Activated CD4-positive, alpha-beta T cell treated with anti-CD3 and anti-CD28 coated beads for 4 hours (primary cell): ENCODE data around the gene TSPAN9.

Experiments
- DNase-seq, 2 donors: peaks; one replicate each; pipeline ENCODE4 v3.0.0-alpha.2; 2020

TSPAN9 gene

DNA sequence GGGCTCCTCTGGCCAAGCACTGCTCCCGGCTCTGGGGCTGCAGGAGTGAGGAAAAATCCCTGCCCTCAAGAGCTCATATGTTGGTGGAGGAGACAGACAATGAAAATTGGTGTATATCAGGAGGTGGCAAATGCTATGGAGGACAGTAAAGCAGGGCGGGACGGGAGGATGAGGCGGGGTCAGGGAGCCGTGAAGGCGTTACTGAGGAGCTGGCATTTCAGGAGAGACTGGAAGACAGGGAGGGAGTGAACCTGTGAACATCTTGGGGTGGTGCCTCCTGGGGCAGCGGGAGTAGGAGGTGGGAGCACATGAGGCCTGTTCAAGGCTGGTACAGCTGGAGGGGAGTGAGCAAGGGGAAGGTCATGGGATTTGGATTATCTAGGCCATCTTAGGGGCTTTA is 26.6 kb downstream of the TSPAN9 start:
- DNase-seq: no peak

DNA sequence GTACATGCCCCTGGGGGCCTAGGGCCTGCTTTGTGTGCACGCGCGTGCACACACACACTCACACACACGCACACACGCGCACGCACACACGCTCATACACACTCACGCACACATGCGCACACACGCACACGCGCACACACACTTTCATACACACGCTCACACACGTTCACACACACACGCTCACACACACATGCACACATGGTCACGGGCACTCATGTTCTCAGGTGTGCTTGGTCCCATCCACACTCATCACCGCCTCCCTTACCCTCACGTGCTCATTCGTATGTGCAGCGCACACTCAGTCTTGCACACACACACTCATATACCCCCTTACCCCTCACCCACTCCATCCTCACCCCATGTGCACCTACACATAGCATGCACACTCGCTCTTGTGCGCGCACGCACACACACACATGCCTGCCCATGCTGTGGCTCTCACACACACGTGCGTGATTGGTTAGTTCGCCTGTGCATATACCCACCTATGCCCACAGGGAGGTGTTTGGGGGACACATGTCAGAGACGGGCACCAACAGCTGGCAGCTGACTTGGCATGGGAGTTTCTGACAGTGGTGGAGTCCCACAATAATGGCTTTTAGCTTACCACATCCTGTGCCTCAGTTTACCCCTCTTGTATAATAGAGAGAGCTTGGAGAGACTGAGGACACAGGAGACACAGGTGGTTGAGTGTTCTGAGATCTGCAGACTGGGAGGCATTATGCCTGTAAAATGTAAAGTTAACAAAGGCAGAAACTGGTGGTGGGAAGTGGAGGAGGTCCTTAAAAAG is 28.7 kb downstream of the TSPAN9 start:
- no peak for DNase-seq

DNA sequence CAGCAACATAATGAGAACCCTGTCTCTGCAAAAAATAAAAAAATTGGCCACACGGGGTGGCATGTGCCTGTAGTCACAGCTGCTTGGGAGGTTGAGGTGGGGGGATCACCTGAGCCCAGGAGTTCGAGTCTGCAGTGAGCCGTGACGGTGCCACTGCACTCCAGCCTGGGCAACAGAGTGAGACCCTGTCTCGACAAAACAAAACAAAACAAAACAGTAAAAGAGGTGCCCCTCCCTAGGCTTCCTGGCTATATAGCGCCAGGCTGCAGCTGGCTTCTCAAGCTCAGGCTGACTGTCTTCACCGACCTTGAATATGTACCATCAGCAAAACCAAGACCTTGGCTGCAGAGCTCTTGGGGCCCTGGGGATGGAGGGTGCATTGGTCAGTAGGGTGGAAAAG is 29.4 kb downstream of the TSPAN9 start:
- no peak for DNase-seq

DNA sequence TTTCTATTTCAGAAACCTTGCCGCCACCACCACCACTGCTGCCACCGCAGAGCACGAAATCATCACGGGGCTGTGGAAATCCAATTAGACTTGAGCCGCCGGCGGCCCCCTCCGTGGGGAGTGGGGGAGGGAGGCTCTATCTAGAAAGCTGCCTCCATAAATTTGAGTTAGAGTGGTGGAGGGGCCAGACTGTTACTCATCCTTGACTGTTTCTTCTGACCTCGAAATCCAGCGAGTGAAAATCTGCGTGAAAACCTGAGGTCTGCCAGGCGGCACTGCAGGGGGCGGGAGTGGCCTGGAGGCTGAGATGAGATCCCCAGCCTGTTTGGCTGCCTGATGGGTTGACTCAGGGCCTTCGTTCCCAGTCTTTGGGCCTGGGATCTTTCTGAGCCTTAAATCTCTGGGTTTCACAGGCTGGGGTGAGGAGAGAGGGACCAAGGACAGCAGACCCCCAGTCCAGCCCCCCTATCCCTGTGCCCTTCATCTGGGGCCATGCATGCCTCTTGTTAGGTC is 29.9 kb downstream of the TSPAN9 start:
- DNase-seq: no peak

DNA sequence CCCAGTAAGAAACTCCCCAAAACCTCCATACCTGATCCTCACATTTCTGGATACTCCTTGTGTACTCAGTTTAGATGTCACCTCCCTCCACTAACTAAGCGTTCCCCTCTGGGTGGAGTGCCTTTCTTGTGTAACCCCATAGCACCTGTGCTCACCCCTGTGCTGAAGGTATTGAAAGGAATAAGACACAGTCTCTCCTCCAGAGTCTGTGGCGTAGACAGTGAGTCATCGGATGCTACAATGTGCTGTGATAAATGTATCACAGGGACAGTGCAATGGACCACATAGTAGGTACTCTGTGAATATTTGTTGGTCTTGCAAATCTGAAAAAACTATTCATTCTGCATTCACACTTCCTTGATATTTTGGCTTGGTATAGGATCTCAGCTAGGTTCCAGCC is 30.8 kb downstream of the TSPAN9 start:
- no peak for DNase-seq

DNA sequence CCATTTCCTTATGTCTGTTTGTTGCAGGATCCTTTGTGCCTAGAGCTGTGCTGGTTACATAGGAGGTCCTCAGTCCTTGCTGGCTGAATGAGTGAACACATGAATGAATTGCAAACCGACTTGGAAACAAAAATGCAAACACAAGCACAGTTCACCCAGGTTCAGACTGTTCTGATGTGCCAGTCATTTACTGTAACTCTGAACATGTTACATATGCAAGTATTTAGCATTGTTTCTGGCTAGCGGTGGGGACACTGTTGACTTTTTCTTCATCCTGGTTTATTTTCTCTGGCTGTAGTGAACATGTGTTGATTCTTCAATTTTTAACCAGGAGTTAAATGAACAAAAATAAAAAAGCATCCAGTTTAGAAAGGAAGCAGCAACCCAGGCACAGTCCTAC is 33.4 kb downstream of the TSPAN9 start:
- no peak for DNase-seq

DNA sequence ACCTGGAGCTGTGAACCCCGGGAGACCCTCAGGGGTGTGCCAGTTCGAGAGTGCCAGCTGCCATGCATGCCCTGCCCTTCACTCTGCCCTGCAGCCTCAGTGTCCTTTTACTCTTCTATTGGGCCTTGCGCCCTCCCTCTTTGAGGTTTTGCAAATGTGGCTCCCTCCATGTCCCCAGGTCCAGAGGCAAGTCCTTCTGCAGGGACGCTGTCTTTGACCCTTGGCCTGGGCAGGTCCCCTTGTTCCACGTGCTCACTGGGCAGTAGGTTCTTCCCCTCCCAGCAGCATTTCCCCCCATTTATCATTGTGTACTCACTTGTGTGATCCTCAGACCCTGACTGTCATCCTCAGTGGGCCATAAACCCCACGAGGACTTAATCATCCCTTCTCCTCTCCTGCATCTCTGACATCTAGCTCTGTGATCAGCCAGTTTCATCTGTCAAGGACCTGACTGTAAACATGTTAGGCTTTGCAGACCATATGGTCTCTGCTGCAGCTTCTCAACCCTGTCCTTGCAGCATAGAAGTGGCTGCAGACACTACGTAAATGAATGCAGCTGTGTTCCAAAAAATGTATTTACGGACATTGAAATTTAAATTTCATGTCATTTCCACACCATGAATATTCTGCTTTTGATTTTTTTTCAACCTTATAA is 36.6 kb downstream of the TSPAN9 start:
- DNase-seq: no peak

DNA sequence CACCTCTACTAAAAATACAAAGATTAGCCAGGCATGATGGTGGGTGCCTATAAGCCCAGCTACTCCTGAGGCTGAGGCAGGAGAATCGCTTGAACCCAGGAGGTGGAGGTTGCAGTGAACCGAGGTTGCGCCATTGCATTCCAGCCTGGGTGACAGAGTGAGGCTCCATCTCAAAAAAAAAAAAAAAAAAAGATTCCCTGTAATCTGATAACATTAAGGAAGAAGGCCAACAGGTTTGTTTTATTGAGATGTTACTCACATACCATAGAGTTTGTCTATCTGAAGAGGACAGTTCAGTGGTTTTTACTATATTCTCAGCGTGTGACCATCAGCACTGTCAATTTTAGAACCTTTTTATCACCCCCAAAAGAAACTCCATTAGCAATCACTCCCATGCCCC is 37.5 kb downstream of the TSPAN9 start:
- no peak for DNase-seq

DNA sequence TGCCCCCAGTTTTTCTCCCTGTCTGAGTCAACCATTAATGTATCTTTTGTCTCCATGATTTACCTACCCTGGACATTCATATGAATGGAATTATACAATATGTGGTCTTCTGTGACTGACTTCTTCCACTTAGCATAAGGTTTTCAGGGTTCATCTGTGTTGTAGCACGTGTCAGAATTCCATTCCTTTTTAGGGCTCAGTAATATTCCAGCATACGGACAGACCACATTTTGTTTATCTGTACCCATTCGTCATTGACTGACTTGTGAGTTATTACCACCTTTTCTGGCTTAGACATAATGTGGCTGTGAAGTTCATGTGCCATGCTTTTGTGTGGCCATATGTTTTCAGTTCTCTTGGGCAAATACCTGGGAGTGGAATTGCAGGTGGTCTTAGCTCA is 37.9 kb downstream of the TSPAN9 start:
- DNase-seq: no peak

DNA sequence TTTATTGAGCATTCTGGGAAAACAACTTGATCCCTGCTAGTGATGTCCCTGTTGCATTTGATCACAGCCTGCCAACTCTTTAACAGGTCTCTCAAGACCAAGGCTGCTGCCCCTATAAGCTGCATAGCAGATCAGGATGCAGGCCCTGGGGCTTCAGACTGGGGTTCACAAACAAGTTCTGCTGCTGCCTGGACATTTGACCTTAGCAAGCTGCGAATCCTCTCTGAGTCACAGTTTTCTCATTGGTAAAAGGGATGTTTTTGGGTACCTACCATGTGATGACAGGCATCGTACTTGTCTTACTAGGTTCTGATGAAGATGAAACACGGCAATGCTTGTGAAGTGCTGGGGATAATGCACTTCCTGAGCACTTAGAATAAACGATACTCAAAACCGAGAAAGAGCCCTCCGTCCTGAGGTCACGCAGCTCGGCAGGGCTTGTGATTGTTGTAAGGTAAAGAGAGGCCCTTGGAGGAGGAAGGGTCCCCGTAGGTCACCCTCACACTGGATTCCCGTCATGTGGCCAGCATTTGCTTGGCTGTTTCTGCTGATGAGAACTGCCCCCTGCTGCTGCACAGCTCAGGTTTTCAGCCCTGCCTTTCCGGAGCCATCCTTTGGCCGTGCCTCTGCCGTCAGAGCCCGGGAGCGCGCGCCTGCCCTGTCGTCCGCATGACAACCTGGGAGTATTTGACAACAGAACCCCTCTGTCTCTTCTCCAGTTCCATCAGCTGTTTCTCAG is 39.1 kb downstream of the TSPAN9 start:
- no peak for DNase-seq

DNA sequence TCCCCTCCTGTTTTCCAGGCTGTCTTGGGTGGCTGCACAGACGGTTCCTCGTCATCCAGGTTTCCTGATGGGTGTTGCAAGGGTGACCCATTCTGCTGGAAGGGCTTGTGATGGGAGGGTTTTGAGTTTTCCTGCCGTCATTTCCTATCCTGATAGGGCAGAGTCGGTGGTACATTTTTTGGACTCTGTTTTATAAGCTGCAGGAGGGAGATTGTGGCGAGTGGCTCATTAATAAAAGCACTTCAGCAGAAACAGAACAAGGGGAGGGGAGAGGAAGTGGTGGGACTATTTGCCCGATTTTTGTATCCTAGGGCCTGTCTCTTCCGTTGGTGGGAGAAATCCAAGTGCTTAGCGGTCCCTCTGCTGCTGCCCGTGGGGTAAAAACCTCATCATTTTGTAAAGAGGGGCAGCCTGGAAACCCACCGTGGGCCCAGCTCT is 40.0 kb downstream of the TSPAN9 start:
- DNase-seq: no peak

DNA sequence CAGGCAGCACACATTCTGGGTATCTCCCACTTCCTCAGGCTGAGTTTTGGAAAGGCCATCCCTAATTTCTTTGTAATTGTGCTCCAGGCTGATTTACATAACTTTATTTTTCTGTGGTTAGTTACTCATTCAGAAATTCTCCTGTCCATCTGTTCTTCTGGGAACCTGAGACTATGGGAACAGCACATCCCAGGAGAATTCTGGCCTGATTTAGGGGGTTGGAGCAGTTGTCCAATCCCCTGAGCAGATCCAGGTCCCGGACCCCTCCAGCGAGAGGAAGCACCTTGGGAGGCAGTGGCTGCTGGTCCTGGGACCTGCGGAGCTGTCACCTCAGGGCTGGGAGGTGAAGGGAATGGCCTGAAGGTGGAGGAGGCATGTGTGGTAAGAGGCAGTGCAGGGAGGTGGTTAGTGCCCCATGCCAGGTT is 40.4 kb downstream of the TSPAN9 start:
- DNase-seq: no peak

DNA sequence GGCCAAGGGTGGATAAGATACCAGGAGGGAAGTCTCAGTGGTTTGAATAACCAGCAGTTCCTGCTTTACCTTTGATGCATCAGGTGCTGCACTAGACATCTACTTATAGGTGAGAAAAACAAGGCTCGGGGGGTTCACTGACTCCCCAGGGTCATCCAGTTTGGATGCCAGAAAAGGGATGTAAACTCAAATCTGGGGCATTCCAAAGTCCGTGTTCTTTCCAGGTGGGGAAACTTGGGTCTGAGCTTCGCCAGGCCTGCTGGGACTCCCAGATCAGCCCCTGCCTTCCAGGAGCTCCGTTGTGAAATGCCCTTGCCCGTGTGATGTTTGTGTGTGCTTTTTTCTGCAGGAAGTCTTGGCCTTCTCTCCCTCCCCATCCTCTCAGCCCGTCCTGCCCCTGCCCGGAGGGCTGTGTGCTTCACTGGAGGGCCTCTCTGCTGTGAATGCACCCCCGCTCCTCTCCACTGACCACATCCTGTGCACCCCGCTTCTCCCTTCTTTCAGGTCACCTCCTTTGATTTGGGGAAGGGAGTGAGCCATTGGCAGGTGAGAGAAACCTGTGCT is 42.1 kb downstream of the TSPAN9 start:
- DNase-seq: no peak

DNA sequence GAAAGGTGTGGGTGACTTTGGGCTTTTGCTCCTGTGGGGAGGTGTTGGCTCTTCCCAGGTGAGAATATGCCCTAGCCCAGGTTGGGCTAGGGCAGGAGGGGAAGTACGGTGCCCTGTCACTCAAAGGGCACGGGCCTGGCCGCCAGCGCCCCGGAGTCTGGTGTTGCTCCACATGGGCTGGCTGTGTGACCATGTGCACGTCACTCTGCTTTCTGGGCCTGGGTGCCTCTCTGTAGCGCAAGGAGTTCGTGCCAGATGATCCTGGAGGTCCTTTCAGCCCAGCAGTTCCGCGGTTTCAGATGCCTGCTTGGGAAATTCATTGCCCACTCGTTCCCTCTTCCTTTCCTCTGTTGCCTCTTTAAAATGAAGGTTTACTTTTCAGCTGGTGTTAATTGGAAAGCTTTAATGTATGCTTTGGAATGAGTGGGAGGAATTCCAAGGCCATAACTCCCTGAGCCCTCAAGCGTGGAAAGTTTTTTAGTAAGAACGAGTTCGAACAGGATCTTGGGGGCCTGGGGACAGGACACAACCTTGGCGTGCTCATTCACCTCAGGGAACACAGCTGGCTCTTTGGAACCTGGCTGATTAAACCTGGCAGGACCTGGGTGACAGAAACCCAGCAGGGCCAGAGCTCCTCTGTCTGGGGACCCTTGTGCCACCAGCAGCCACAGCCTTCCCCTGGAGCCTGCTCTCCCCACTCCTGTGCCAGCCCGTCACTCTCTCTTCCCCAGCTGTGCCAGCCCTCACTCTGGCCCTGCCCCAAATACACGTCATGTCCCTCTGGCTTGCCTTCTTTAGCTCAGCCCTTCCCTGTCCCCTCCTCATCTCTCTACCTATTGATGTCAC is 42.8 kb downstream of the TSPAN9 start:
- DNase-seq: no peak

DNA sequence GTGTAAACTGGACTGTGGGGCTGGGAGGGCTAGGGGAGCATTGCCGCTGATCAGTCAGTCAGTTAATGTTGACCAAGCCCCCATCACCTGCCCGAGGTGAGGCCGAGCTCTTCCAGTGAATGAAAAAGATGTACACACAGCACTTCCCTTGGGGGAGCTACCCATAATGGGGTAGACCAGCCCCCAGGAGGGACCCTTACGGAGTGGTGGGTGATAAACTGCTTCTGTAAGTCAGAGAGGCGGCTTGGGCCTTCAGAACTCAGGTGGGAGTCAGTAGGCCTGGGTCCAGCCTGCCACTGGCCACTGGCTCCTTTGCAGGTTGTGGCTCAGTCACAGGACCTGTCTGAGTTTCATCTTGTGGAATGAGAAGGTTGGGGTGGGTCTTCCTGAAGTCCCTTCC is 43.5 kb downstream of the TSPAN9 start:
- DNase-seq: no peak

DNA sequence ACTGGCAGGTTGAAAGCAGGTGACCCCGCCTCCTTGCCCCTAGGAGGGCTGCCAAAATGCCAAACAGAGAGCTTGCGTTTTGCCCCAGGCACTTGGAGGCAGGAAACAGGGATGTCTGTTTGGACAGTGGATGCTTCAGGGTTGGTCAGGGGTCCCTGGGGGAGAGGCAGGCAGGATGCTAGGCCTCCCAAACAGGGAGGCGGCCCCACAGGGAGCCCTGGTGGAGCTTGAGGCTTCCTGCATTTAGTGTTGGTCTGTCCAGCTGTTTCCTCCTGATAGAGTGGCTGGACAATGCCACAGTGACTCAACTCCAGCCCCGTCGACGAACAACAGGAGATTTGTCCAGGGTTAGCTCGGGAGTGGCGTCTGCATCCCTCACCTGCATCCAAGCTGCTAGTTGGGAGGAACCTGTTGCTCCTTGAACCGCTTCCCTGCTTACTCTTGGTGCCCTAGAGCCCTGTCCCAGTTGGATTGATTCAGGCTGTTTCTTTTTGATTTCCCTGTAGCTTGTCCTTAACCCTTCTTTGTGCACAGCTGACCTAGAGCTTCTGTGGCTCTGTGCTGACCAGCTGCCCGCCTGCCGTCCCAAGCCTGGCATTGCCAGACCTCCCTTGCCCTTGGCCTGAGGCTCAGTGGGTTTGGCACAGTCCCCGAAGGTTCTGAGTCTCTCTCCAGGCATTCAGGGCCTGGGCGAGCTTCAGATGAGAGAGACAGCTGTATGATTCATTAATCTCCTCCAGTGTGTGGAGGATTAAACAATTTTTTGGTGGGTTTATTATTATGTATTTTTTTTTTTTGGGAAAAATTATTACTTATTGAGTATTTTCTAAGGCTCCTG is 45.9 kb downstream of the TSPAN9 start:
- no peak for DNase-seq

DNA sequence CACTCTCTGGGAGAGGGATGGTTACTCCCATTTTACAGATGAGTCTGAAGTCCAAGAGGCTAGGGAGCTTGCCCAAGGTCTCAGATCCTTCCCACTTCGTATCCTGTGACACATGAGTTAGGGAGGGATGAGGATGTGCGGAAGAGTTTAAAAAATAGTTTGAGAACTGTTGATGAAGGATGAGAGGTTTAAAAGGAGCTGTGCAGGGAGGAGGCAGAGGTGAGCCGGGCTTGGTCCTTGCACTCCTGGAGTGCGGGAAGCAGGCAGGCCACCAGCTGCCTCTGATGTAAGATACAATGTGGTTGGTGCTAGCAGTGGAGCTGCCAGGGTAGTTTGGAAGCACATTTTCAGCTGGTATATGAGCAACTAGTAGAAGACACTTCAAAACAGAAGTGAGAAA is 46.5 kb downstream of the TSPAN9 start:
- DNase-seq: no peak

DNA sequence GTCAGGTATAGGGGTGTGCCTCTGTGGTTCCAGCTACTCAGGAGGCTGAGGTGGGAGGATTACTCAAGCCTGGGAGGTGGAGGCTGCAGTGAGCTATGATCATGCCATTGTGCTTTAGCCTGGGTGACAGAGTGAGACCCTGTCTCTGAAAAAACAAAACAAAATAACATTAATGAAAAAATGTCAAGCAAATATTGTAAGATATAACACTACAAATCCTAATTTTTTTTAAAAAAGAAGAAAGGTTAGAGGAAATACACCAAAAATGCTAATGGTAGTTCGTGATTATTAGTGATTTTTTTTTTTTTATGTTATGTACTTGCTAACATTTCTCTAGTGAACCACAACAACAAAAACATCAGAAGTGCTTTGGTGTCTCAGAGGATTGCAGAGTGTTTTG is 47.7 kb downstream of the TSPAN9 start:
- no peak for DNase-seq

DNA sequence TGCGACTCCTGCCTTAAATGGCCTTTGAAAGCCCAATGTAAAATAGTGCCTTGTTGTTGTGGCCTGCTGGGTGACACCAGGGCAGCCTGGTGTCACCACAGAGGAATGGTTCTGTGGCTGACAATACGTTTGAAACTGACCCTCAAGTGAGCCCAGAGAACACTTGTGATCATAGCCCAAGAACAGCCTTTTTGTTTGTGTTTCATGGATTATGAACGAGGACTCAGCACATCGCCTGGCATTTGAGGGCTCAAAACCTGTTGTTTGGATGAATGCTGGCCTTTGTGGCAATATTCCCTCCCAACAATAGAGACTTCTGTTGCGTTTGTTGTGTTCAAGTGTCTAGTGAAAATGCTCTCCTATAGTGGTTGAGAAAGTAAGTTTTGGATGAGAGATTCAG is 48.5 kb downstream of the TSPAN9 start:
- DNase-seq: no peak

DNA sequence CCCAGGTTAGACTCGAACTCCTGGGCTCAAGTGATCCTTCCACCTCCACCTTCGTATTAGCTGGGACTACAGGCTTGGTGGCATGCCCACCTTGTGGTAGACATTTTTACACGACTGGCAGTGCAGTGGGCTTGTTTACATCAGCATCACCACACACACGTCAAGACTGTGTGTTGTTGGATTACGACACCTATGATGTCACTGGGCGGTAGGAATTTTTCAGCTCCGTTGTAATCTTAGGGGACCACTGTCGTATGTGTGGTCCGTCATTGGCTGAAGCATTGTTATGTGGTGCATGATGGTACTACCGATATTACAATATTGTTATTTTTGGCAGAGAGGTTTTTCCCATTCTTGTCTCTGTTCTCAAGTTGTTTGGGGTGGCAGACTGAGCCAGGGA is 50.7 kb downstream of the TSPAN9 start:
- no peak for DNase-seq

DNA sequence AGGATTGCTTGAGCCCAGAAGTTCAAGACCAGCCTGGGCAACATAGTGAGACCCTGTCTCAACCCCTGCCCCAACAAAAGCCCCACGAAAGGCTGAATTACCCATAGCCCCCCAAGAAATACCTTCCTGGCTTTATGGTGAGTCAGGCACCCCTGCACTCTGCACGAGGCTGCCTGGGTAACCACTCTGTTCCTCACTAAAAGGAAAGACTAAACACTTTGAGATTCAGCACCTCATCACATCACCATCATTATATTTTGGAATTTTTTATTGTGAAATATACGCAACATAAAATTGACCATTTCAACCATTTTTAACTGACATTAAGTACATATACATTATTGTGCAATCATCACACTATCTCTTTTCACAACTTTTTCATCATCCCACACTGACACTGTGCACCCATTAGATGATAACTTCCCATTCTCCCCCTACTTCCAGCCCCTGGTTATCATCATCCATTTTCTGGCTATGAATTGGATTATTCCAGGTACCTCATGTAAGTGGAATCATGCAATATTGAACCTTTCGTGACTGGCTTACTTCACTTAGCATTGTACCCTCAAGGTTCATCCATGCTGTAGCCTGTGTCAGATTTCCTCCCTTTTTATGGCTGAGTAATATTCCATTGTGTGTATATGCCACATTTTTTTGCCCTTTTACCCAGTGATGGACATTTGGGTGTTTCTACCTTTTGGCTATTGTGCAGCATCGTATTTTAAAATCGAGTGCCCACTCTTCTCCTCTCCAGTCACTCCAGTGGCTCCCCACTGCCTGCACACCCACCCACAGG is 51.5 kb downstream of the TSPAN9 start:
- no peak for DNase-seq
